GM18868 (cell line): ENCODE results near the gene OR4N5.
"Not testable (repeated sequence)": the region's sequence is repeated elsewhere in the genome, so short reads cannot be mapped to it uniquely, and the experiment has no call there.

ENCODE experiments used
- ATAC-seq: cut with Tn5 transposase; IDR thresholded peaks from one replicate; pipeline ENCODE4 v1.9.1; 2021; ENCODE audit warnings: mild to moderate bottlenecking, moderate library complexity; ENCODE audit not compliant: unreplicated experiment

The OR4N5 gene

GRCh38 chr14:20138520-20138919 is at the start of gene OR4N5:
Gene OR4N5, plus strand, starts transcription at chr14:20138820. Its CDS starts 4,916 bp downstream, at chr14:20143736.
- no peak for ATAC-seq

GRCh38 chr14:20092050-20092449 is 46.6 kb upstream of the OR4N5 start:
- ATAC-seq: no peak

- no peak for ATAC-seq
Observed at GRCh38 chr14:20093442-20093841, 45.2 kb upstream of the OR4N5 start.

- not testable (repeated sequence) for ATAC-seq
Observed at GRCh38 chr14:20098926-20099770, 39.5 kb upstream of the OR4N5 start.

GRCh38 chr14:20110438-20110837 is 28.2 kb upstream of the OR4N5 start, which contains the start of gene OR4K17:
Gene OR4K17, plus strand, starts transcription at chr14:20110739. Its CDS starts 6,761 bp downstream, at chr14:20117500.
- no peak for ATAC-seq

GRCh38 chr14:20112321-20112720 is 26.3 kb upstream of the OR4N5 start:
- peak; percentile 93 for ATAC-seq

GRCh38 chr14:20116748-20117147 is 21.9 kb upstream of the OR4N5 start:
- ATAC-seq: no peak

GRCh38 chr14:20118795-20119194 is 19.8 kb upstream of the OR4N5 start:
- no peak for ATAC-seq

GRCh38 chr14:20143911-20144310 is 5.3 kb downstream of the OR4N5 start:
- ATAC-seq: no peak

- ATAC-seq: peak; percentile 75
Observed at GRCh38 chr14:20144820-20145219, 6.2 kb downstream of the OR4N5 start.

GRCh38 chr14:20164462-20164861 is 25.8 kb downstream of the OR4N5 start:
- ATAC-seq: no peak

- no peak for ATAC-seq
Observed at GRCh38 chr14:20167091-20167490, 28.5 kb downstream of the OR4N5 start.

GRCh38 chr14:20169852-20170251 is 31.2 kb downstream of the OR4N5 start:
- ATAC-seq: not testable (repeated sequence)

GRCh38 chr14:20174205-20174604 is 35.6 kb downstream of the OR4N5 start:
- not testable (repeated sequence) for ATAC-seq

- no peak for ATAC-seq
Observed at GRCh38 chr14:20176330-20176729, 37.7 kb downstream of the OR4N5 start.

GRCh38 chr14:20177433-20177974 is 38.9 kb downstream of the OR4N5 start:
- no peak for ATAC-seq

- no peak for ATAC-seq
Observed at GRCh38 chr14:20179218-20179617, 40.6 kb downstream of the OR4N5 start.

GRCh38 chr14:20179880-20180279 is 41.3 kb downstream of the OR4N5 start:
- no peak for ATAC-seq

- no peak for ATAC-seq
Observed at GRCh38 chr14:20180486-20180885, 41.9 kb downstream of the OR4N5 start.

- no peak for ATAC-seq
Observed at GRCh38 chr14:20184181-20184580, 45.6 kb downstream of the OR4N5 start.

- ATAC-seq: no peak
Observed at GRCh38 chr14:20190596-20190995, 52.0 kb downstream of the OR4N5 start, which contains the start of gene OR11G2. Gene OR11G2, plus strand, starts transcription at chr14:20190896. Its CDS starts 6,542 bp downstream, at chr14:20197438.

- no peak for ATAC-seq
Observed at GRCh38 chr14:20191396-20191795, 52.8 kb downstream of the OR4N5 start.
